HepG2 (cell line): ENCODE measurements around the gene C1GALT1C1. TPM values are rescaled to one million over a fixed set of nuclear protein-coding genes. Genes with fewer than 3 reads are reported as not detected.
A peak's percentile ranks its signal among the peaks of the same experiment; 100 is the strongest.

Source experiments
- ARNT2 ChIP-seq: sonication (generic); formaldehyde crosslinking; IDR thresholded peaks from 2 replicates; pipeline ENCODE4 v1.8.0; 2022; ENCODE audit warnings: mild to moderate bottlenecking, low read depth, missing genetic modification reagents, moderate library complexity
- BCL6 ChIP-seq: IDR thresholded peaks from 2 replicates; pipeline ENCODE4 v1.6.1; 2016; ENCODE audit warnings: missing genetic modification reagents, missing compliant biosample characterization
- CHD4 ChIP-seq: fragments of 200-600 bp; sonication (generic); IDR thresholded peaks from 2 replicates; pipeline ENCODE4 v1.7.0; 2017; ENCODE audit warnings: mild to moderate bottlenecking, low read length, borderline replicate concordance
- EEA1 ChIP-seq: sonication (generic); formaldehyde crosslinking; IDR thresholded peaks from 2 replicates; pipeline ENCODE4 v1.5.1; 2020; ENCODE audit warnings: mild to moderate bottlenecking, missing genetic modification reagents, borderline replicate concordance
- MAFK ChIP-seq, 2 experiments: IDR thresholded peaks in 1 of 2; conservative IDR thresholded peaks in 1 of 2; 2 replicates each; pipeline ENCODE4 v1.6.1; 2011; ENCODE audit warnings: improper control_type of control experiment in 2 of 2, low read length in 2 of 2
- NFKBIZ ChIP-seq: IDR thresholded peaks from 2 replicates; pipeline ENCODE4 v1.6.1; 2018; ENCODE audit warnings: missing genetic modification reagents, missing compliant biosample characterization
- REL ChIP-seq: sonication (generic); formaldehyde crosslinking; conservative IDR thresholded peaks from 2 replicates; pipeline ENCODE4 v1.8.0; 2022; ENCODE audit warnings: mild to moderate bottlenecking, missing genetic modification reagents, moderate library complexity
- SNAPC4 ChIP-seq: sonication (generic); formaldehyde crosslinking; IDR thresholded peaks from 2 replicates; pipeline ENCODE4 v1.4.0; 2020; ENCODE audit warnings: mild to moderate bottlenecking, missing genetic modification reagents
- SP1 ChIP-seq, 2 experiments: fragments of 450-650 bp in 1 of 2; sonication (generic) in 1 of 2; formaldehyde crosslinking in 1 of 2; IDR thresholded peaks; 2 replicates each; pipeline versions ENCODE4 v1.4.0 to v1.6.1; 2016 to 2020; ENCODE audit warnings: missing genetic modification reagents in 1 of 2
- YY1 ChIP-seq: IDR thresholded peaks from 2 replicates; pipeline ENCODE4 v1.6.1; 2011; ENCODE audit warnings: low read length, low read depth, moderate library complexity, mild to moderate bottlenecking; ENCODE audit not compliant: insufficient read depth, insufficient replicate concordance
- ZBTB38 ChIP-seq: sonication (generic); formaldehyde crosslinking; IDR thresholded peaks from 2 replicates; pipeline ENCODE4 v1.5.1; 2020; ENCODE audit warnings: mild to moderate bottlenecking, missing genetic modification reagents
- ZBTB4 ChIP-seq: sonication (generic); formaldehyde crosslinking; IDR thresholded peaks from 2 replicates; pipeline ENCODE4 v1.4.0; 2020; ENCODE audit warnings: missing genetic modification reagents, mild to moderate bottlenecking, borderline replicate concordance
- ZNF33B ChIP-seq: sonication (generic); formaldehyde crosslinking; IDR thresholded peaks from 2 replicates; pipeline ENCODE4 v1.5.1; 2020; ENCODE audit warnings: mild to moderate bottlenecking, missing genetic modification reagents
- ZNF557 ChIP-seq: sonication (generic); formaldehyde crosslinking; IDR thresholded peaks from 2 replicates; pipeline ENCODE4 v1.4.0; 2020; ENCODE audit warnings: missing genetic modification reagents
- ZNF7 ChIP-seq: IDR thresholded peaks from 2 replicates; pipeline ENCODE4 v1.6.1; 2016; ENCODE audit warnings: missing biosample characterization, missing genetic modification reagents
- ZNF709 ChIP-seq: sonication (generic); formaldehyde crosslinking; IDR thresholded peaks from 2 replicates; pipeline ENCODE4 v1.5.0; 2020; ENCODE audit warnings: mild to moderate bottlenecking, missing genetic modification reagents
- ZNF790 ChIP-seq: sonication (generic); formaldehyde crosslinking; IDR thresholded peaks from 2 replicates; pipeline ENCODE4 v1.8.0; 2022; ENCODE audit warnings: missing genetic modification reagents, mild to moderate bottlenecking, borderline replicate concordance
- polyA plus RNA-seq, 8 experiments: library from polyadenylated mRNA; depleted of rRNA in 3 of 8; stranded (reverse) in 7 of 8; unstranded in 1 of 8; fragments of >200 nt; fragmentation: Illumina TruSeq in 4 of 8; extraction: Trizol in 4 of 8; gene quantifications; 2 replicates each; pipeline versions ENCODE4 v1.2.1 to v1.2.3, GENCODE V29; 2011 to 2016; ENCODE audit warnings: low read depth in 4 of 8, missing spikeins in 1 of 8, mixed read lengths in 1 of 8; ENCODE audit not compliant: insufficient read depth in 1 of 8
- total RNA-seq, 5 experiments: library from RNA; depleted of rRNA; stranded (reverse); fragments of >200 nt; fragmentation: Illumina TruSeq; extraction: Trizol; gene quantifications; 2 replicates each; pipeline ENCODE4 v1.2.3, GENCODE V29; 2016; ENCODE audit warnings: low read depth in 1 of 5
- TF ChIP-seq, protein P1 (sequence below): sonication (generic); formaldehyde crosslinking; IDR thresholded peaks from 2 replicates; pipeline ENCODE4 v1.4.0; 2020; ENCODE audit warnings: missing genetic modification reagents

The C1GALT1C1 gene
- total and polyA plus RNA-seq, 2 of the 13 experiments (the other 11 are each of a cell fraction or from before 2014, with no cell fraction given): 26.3 to 31.9 TPM

DNA sequence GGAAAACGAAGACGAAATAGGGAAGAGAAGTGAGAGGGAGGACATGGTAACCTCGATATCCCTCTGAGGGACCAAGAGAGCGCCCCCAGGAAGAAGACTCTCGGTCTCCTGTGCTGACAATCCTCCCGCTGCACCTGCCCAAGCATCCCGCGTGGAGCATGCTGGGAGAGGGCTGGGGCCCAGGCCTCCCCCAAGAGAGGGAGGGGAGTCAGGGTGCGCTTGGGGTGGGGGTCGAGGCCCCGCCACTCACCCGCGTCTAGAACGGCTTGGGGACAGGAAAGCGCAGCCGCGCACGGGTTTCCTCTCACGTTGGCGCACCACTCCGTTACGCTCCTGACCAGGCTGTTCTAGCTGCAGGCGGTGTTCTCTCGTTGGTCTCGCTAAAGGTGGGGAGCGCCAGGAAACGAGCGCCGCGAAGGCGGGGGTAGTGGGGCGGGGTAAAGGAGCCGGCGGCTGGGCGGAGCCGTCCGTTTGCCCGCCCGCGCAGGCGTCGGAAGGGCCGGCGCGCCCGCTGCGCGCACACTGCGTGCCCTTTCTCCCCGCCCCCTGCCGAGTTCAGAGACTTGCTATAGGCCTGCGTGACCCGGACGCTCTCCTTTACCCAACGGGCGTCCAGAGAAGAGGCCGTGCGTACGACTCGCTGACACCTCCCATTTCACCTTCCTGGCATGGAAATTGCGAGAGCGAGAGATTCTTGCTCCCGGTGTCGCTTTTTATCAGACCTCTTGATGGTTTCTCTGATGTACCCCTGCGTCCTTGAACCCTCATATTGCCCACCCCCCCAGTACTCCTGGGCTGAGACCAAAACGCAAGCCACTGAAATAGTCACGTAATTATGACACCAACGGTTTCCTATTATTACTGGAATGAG, at the start of gene C1GALT1C1 (continued):
- TF ChIP-seq, protein P1, sequence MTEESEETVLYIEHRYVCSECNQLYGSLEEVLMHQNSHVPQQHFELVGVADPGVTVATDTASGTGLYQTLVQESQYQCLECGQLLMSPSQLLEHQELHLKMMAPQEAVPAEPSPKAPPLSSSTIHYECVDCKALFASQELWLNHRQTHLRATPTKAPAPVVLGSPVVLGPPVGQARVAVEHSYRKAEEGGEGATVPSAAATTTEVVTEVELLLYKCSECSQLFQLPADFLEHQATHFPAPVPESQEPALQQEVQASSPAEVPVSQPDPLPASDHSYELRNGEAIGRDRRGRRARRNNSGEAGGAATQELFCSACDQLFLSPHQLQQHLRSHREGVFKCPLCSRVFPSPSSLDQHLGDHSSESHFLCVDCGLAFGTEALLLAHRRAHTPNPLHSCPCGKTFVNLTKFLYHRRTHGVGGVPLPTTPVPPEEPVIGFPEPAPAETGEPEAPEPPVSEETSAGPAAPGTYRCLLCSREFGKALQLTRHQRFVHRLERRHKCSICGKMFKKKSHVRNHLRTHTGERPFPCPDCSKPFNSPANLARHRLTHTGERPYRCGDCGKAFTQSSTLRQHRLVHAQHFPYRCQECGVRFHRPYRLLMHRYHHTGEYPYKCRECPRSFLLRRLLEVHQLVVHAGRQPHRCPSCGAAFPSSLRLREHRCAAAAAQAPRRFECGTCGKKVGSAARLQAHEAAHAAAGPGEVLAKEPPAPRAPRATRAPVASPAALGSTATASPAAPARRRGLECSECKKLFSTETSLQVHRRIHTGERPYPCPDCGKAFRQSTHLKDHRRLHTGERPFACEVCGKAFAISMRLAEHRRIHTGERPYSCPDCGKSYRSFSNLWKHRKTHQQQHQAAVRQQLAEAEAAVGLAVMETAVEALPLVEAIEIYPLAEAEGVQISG (CRISPR knock-in tag): peak; percentile 99
- TF ChIP-seq CHD4 (no peak), YY1 (peak; percentile 6), ARNT2 (CRISPR knock-in tag) (no peak), ZNF709 (CRISPR knock-in tag) (no peak), MAFK (conservative IDR thresholded peaks at IDR 0.05 in 1 of 2, IDR thresholded peaks at IDR 0.05 in 1 of 2; ENCODE audit: low read length in 2 of 2) (no peak), ZNF557 (no peak), REL (CRISPR knock-in tag) (no peak), ZBTB4 (no peak), NFKBIZ (no peak), BCL6 (CRISPR knock-in tag) (no peak), EEA1 (CRISPR knock-in tag) (no peak), ZBTB38 (no peak), SNAPC4 (CRISPR knock-in tag) (0 out of 2 replicates have a peak, but pooled peaks have one; percentile 46), ZNF33B (CRISPR knock-in tag) (no peak), SP1 (IDR thresholded peaks at IDR 0.05) (no peak), SP1 (CRISPR knock-in tag; IDR thresholded peaks at IDR 0.05) (peak; percentile 32; the same call in 1 of the 2 replicates), ZNF790 (no peak), ZNF7 (no peak)
